Measurements from ENCODE around the gene OSBPL10.

- TF ChIP-seq CTCF (IDR thresholded peaks at IDR 0.05): no peak
- TF ChIP-seq EZH2 (IDR thresholded peaks at IDR 0.05): no peak
Measured at GRCh38 chr3:31740397-31740796, 240.7 kb downstream of the OSBPL10 start.

Measured in neural progenitor cell (in vitro differentiated cells).